GM12864 (cell line): ENCODE data around the gene POTEC.
"Not testable (repeated sequence)": the region's sequence is repeated elsewhere in the genome, so short reads cannot be mapped to it uniquely, and the experiment has no call there.

Experiments used
- DNase-seq: peaks from one replicate; pipeline ENCODE4 v3.0.0-alpha.2; 2011; ENCODE audit warnings: low read depth
- H3K4me3 ChIP-seq: 2 replicates; pipeline ENCODE4 v1.5.1; 2011; ENCODE audit warnings: mild to moderate bottlenecking, low read depth, low read length, control low read depth

Gene POTEC

GRCh38 chr18:14470046-14470445 lies 73.4 kb downstream of the POTEC start:
- DNase-seq = not testable (repeated sequence)

GRCh38 chr18:14465989-14466388 lies 77.4 kb downstream of the POTEC start:
- H3K4me3 ChIP-seq, DNase-seq: not testable (repeated sequence)

More at GRCh38 chr18:14470046-14470445, 73.4 kb downstream of the POTEC start:
- H3K4me3 ChIP-seq = not testable (repeated sequence)
